ENCODE data around the gene CARF. TPM values are rescaled to one million over a fixed set of nuclear protein-coding genes. Genes with fewer than 3 reads are reported as not detected.
"Not testable (repeated sequence)": the region's sequence is repeated elsewhere in the genome, so short reads cannot be mapped to it uniquely, and the experiment has no call there.

CARF gene
- total RNA-seq, 2 donors from 2014 or later = 9.9 to 12.4 TPM

DNA sequence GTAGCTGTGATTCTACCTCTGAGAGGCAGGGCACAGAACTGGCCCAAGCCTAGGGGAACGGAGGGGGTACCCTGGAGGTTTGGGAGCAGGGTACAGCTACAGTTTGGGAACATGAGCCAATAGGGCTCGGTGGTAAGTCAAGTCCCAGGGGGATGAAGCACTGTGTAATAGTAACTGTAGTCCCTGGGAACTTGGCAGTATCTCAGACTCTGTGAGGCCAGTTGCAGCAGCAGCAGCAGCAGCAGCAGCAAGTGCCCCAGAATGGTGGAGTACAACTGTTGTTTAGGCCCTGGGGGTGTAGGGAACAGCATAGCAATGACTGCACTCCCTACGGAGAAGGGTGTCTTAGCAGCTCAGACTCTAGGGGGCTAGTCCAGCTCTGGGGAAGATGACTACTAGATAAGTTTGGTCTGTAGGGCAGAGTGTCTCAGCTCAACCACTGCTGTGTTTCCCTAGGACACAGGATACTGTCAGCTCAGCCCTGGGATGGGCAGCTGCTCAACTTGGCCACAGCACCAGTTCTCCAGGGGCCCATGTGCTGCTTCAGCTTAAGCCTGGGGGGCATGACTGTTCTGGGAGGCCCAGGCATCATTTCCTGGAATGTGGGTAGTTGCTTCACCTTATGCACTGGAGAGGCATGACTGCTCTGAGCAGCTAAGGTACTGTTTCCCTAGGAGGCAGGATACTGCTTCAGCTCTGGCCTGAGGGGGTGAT, 20.5 kb downstream of the CARF start:
- intact Hi-C loops (cut with DNase I) = no loop called here
- DNase-seq (ENCODE audit: low spot score) = no peak

GRCh38 chr2:202933139-202933510, 21.1 kb downstream of the CARF start:
- DNase-seq (ENCODE audit: low spot score) = no peak

DNA sequence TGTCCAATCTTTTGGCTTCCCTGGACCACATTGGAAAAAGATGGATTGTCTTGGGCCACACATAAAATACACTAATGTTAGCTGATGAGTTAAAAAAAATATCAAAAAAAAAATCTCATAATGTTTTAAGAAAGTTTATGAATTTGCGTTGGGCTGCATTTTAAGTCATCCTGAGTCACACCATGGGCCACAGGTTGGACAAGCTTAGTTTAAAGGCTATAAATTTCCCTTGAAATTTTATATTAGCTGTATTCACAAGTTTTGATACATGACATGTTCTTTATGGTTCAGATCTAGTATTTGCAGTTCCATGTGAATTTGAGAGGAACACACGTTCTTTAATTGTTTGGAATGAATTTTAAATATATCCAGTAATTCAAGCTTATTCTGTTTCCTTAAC, 21.9 kb downstream of the CARF start:
- intact Hi-C loops (cut with DNase I) = no loop called here
- DNase-seq (ENCODE audit: low spot score) = no peak

More at GRCh38 chr2:202933139-202933510, 21.1 kb downstream of the CARF start:
- intact Hi-C loops (cut with DNase I) = no loop called here

- intact Hi-C loops (cut with DNase I) = no loop called here
- DNase-seq (ENCODE audit: low spot score) = no peak
These were observed 22.4 kb downstream of the CARF start for GRCh38 chr2:202934456-202934855.

DNA sequence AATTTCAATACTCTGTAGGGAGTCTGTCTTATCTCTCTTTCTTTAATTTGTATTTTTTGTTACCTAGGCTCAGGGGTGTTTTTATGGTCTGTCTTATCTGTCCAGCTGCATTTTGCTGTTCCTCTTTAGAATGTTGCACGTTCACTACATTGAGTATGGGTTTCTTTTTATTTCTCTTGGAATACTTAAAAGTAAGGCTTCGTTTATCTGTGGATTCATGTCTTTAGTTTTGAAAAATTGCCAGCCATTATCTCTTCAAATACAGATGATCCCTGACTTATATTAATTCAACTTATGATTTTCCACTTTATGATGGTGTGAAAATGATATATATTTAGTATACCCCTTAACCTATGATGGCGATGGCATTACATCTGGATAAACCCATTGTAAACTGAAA, 26.9 kb downstream of the CARF start:
- no peak for DNase-seq (ENCODE audit: low spot score)
- intact Hi-C loops (cut with DNase I) = no loop called here

GRCh38 chr2:202941771-202942170, 29.7 kb downstream of the CARF start:
- no peak for DNase-seq (ENCODE audit: low spot score)
- intact Hi-C loops (cut with DNase I) = no loop called here

DNA sequence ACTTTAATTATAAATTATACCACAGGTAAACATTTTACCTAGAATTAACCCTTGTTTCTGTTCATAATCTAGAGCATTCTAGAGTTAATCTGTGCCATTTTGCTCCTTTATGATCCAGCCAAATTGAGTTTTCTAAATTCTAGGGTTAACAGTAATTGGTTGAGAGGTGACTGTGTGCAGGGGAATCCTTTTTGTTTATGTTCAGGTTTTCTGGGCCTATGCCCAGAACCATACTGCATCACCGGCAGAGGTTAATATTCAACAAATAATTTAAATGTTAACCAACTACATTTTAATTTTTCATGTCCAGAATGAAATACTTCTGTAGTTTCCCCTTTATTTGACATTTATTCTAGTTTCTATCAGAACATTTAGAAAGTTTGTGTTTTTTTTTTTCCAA, 32.3 kb downstream of the CARF start:
- intact Hi-C loops (cut with DNase I) = no loop called here
- DNase-seq (ENCODE audit: low spot score) = no peak

- DNase-seq (ENCODE audit: low spot score) = no peak
- intact Hi-C loops (cut with DNase I) = no loop called here
These were observed 32.7 kb downstream of the CARF start for GRCh38 chr2:202944816-202945215.

DNA sequence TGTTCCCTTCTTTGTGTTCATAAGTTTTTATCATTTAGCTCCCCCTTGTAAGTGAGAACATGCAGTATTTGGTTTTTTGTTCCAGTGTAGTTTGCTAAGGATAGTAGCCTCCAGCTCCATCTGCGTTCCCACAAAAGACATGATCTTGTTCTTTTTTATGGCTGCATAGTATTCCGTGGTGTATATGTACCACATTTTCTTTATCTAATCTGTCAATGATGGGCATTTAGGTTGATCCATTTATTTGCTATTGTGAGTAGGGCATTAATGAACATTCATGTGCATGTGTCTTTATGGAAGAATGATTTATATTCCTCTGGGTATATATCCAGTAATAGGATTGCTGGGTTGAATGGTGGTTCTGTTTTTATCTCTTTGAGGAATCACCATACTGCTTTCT, 33.4 kb downstream of the CARF start:
- intact Hi-C loops (cut with DNase I) = no loop called here

GRCh38 chr2:202949333-202949732, 37.3 kb downstream of the CARF start:
- intact Hi-C loops (cut with DNase I) = not testable (repeated sequence)

More for the DNA sequence above, 33.4 kb downstream of the CARF start:
- DNase-seq (ENCODE audit: low spot score) = no peak

GRCh38 chr2:202950592-202950991, 38.5 kb downstream of the CARF start:
- no peak for DNase-seq (ENCODE audit: low spot score)
- intact Hi-C loops (cut with DNase I) = no loop called here

More at GRCh38 chr2:202949333-202949732, 37.3 kb downstream of the CARF start:
- DNase-seq (ENCODE audit: low spot score) = not testable (repeated sequence)

- intact Hi-C loops (cut with DNase I) = no loop called here
- no peak for DNase-seq (ENCODE audit: low spot score)
These were observed 48.4 kb downstream of the CARF start for GRCh38 chr2:202960524-202960923.

DNA sequence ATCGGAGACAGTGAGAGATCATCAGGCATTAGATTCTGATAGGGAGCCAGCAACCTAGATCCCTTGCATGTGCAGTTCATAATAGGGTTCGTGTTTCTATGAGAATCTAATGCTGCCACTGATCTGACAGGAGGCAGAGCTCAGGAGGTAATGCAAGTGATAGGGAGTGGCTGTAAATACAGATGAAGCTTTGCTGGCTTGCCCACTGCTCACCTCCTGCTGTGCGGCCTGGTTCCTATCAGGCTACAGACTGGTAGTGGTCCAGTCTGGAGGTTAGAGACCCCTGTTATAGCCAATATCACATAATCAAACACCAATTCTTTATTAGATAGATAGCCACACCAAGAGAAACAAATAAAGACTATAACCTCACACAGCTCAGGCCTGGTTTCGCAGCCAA, 51.6 kb downstream of the CARF start:
- DNase-seq (ENCODE audit: low spot score) = no peak
- intact Hi-C loops (cut with DNase I) = no loop called here

GRCh38 chr2:202965810-202966460, 53.9 kb downstream of the CARF start:
- intact Hi-C loops (cut with DNase I) = no loop called here

DNA sequence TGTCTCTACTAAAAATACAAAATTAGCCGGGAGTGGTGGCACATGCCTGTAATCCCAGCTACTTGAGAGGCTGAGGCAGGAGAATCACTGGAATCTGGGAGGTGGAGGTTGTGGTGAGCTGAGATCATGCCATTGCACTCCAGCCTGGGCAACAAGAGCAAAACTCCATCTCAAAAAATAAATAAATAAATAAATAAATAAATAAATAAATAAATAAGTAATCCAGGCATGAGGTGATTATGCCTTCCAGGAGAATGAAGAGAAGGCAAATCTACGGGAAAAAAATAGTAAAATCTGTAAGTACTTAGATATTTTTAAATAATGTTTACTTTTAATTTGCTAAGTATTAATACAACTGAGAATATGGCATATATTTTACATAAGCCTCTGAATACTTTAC, 57.3 kb downstream of the CARF start:
- intact Hi-C loops (cut with DNase I); DNase-seq (ENCODE audit: low spot score): not testable (repeated sequence)

More at GRCh38 chr2:202965810-202966460, 53.9 kb downstream of the CARF start:
- no peak for DNase-seq (ENCODE audit: low spot score)

DNA sequence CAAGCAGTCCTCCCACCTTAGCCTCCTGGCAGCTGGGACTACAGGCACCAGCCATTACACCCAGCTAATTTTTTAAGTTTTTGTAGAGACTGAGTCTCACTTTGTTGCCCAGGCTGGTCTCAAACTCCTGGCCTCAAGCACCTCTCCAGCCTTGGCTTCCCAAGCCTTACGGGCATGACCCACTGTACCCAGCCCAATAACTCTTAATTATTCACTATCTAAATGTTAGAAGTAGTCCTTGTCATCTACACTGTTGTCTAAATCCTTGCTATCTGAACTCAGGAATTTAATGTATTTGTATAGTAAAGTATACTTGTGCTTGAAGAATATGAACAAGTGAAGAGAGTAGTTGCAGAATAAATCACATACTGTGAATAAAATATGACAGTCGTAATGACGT, 64.7 kb downstream of the CARF start:
- intact Hi-C loops (cut with DNase I) = loop anchor here in 1 of 2 donors (5.0 kb wide), 1 partner anchor 470 kb away; no protein-coding TSS in a partner anchor
- DNase-seq (ENCODE audit: low spot score) = no peak

- intact Hi-C loops (cut with DNase I) = no loop called here
- DNase-seq (ENCODE audit: low spot score) = no peak
These were observed 70.9 kb downstream of the CARF start for GRCh38 chr2:202982779-202983491.

- DNase-seq (ENCODE audit: low spot score) = no peak
- intact Hi-C loops (cut with DNase I) = no loop called here
These were observed 77.7 kb downstream of the CARF start for GRCh38 chr2:202989749-202990148.

DNA sequence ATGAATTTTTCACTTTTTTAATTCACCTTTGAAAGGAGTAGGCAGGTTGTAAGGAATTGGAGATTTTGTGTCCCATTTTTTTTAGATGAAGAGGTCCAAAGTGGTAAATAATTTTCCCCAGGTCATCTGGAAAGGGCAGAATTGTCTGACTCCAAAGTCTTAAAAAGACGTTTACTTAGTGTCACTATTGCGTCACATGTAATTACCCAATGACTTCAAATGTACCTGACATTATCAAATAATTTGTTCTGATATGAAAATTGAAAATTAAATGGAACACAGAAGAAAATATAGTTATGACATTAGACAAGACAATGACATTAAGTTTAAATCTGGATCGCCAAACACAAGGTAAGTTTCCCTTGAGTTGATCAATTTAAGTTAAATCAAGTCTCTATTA, 78.4 kb downstream of the CARF start:
- intact Hi-C loops (cut with DNase I) = no loop called here
- DNase-seq (ENCODE audit: low spot score) = no peak

GRCh38 chr2:202997113-202997512, 85.0 kb downstream of the CARF start:
- intact Hi-C loops (cut with DNase I); DNase-seq (ENCODE audit: low spot score): not testable (repeated sequence)
